ENCODE results near the gene CHD6.

Gene CHD6

DNA sequence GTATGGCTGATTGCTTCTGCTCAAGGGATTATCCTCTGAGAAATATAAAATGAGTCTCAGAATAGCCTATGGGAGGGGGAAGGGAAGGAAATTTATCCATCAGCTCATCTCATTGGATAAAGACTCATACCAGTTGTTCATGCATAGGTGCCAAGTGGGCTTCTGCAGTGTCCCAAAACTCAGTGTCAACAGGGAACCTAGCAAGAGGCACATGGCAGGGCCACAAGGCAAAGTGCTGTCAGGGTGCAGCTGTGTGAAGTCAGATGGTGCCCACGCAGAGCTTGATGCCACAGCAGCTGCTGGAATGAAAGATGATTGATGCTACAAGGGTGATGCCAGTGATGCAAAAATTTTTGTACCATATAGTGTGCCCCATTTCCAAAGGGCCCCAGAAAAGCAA, 3.2 kb upstream of the CHD6 start:
- no peak for DNase-seq (ENCODE audit: low read depth)

DNA sequence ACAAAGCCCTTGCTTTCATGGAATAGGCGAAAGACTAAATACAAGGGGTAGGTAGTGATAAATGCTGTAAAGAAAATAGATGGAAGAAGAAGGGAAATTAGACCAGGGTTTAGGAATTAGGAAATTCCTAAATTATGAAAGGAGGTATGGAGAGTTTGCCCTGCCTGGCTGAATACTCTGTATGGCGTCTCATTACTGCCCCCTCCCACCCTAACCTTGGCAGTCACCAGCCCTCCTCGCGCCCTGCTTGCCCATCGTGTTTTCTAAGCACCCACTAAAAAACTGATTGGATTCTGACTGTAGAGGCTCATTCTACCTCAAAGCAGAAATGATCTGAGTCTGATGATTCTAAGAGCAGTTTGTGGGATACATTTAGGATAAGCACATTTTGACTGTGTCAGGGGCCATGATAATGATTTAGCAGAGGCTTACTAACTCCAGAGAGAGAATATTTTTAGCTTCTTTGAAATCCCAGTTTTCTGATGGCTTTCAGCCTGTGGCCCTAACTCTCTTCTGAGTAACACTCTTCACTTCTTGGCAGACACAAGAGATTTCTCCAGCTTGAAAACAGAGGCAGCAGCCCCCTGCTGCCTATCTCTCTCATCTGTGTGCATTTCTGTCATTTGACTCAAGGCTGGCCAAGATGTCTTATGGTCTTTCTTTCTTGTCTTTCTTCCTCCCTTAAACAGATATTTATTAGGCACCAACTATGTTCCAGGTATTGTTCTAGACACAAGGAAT, 1.4 kb upstream of the CHD6 start:
- no peak for DNase-seq (ENCODE audit: low read depth)

DNA sequence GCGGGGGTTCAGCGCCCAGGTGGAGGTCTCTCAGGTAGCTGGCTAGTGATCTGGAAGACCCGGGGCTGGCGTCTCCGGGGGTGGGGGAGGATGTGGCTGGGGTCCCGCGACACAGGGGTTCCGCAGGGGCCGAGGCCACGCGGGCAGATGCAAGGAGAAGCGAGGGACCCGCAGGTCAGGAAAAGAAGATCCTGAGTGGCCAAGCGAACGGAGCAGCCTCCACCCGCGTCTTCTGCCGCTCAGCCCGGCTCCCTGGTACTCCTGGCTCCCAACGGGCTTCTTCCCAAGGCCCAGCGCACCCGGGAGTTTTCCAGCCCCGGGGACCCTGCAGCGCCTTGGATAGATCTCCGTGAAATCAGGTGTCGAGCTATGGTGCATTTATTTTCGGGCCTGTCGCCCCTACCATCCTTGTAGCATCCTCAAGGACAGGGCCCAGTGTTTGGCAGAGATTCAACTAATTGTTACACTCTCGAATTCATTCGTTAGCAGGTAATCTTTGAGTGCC, 682 bp upstream of the CHD6 start:
- no peak for DNase-seq (ENCODE audit: low read depth)

DNA sequence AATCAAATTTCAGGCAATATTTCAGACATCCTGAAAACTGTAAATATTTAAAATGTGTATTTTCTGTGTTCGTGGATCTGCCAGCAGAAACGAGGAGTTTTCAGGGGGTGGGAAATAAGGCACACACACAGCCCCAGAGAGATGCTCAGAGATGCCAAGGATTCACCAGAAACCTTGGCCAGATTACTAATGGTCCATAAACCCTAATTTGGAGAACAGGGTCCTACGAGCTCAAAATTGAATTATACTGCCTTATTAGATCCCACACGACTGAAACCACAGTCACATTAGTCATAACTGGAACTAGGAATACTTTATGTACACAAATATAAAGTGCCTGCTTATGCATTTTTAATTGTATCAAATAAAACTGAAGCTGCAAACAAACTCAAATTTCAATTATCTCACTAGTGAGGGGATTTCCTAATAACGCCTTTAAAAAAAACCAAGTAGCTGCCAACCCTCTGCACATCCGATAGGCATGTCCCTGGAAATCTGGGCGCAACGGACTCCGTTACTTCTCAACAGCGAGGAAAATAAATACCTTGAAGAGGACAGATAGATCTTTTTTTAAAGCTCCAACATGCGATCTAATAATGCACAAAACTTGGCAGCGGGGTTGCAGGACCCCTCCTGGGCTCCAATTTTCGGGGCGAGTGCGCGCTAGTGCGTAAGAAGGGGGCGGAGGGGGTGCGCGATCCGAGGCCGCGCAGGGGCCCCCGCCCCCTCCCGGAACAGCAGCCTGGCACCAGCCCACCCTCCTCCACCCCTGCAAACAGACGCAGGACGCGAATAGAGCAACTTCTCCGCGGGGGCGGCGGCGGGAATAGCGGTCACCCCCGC, 897 bp downstream of the CHD6 start:
- peak; percentile 15 for DNase-seq (ENCODE audit: low read depth)

DNA sequence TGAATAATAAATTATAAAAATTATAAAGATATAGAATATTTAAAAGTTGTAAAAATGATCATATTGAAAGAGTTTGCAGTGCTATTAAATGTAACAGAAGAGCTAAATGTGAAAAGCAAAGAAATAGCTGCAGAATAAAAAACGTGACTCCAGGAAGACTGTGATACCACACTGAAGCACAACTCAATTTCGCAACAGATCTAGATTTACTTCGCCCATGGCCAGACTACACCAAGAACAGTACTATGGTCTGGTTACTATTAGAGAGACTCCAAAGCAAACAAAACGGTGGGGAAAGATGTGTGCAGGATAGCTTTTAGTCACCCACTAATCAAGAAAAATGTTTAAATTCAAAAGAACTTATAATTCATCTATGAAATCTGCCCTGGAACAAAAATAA, 1.9 kb downstream of the CHD6 start:
- no peak for DNase-seq (ENCODE audit: low read depth)

DNA sequence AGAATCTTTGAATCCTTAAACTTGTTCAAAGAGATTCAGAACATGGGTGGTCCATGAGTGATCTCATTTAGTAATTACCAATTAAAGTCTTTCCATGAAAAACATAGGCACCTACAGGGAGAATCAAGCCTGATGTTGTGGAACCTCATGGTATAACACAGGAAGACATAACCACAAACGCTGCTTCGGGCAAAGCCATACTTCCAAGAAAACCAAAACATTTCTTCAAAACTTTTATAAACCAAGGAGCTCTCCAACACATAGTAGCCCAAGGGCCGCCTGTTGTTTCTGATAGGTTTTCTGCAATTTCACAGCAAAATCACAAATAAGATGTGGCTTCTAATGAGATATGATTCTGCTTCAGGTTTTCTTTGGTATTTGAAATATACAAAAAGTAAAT, 2.5 kb downstream of the CHD6 start:
- no peak for DNase-seq (ENCODE audit: low read depth)

DNA sequence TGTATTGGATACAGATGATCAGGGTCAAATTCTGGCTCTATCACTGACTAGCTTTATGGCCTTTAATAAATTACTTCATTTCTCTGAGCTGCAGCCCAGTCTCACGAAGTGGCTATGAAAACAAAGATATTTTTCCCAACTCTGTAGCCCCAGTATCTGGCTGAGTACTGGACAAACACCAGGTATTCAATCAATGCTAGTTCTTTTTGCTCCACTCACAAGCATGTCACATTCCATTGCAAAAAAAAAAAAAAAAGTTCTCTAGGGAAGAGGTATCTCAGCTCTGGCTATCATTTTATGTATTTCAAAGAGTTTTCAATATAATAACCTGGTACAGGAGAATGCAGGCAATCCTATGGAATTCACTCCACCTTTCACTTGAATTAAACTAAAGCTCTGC, 3.1 kb downstream of the CHD6 start:
- DNase-seq (ENCODE audit: low read depth) = no peak

DNA sequence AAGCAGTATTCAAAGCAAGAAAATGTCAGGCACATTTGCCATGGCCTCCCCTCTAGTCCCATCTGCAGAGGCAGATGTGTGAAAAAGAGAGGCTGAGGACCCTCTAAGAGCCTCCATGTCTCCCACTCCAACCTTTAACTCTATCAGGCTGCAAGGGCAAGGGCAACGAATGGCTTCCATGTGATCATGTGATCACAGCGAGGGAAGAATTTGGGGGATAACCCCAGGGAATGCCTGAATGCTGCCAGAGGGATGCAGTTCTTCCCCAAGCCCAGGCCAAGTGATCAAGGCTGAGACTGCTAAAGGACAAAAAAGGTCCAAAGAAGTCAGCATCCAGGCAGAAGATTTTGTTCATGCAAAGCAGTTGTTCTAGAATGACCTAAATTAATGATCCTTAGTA, 4.9 kb downstream of the CHD6 start:
- DNase-seq (ENCODE audit: low read depth) = no peak

DNA sequence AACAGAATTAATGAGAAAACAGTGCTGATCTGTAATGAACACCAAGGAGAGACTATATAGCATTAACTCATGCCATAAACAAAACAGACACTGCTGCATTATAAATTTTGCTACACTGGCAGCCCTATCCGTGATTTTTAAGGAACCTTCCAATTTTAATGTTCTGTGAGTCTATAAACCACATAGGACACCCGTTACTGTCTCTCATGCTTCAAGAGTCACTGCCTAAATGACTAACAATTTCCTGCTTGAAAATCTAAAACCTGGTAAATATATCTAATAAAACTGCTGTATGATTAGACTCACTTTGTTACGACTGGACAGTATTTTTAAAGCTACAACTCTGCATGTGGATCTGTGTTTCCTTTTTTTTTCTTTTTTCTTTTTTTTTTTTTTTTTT, 8.7 kb downstream of the CHD6 start:
- no peak for DNase-seq (ENCODE audit: low read depth)

DNA sequence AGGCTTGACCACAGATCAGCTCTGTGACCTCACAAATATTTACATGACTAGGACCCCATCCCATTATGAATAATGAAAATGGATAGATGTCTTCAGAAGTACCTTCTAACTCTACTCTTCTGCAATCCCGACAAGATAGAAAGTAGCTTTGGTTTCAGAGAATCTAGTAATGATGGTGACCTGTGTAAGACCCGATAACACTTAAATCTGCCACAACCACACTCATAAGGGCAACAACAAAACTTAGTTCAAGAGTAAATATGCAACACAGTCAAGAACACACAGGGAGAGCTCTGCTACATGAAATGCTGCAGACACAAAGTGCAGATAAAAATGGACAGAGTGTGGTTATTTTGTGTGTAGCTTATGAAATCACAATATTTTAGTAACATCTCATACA, 9.6 kb downstream of the CHD6 start:
- no peak for DNase-seq (ENCODE audit: low read depth)

DNA sequence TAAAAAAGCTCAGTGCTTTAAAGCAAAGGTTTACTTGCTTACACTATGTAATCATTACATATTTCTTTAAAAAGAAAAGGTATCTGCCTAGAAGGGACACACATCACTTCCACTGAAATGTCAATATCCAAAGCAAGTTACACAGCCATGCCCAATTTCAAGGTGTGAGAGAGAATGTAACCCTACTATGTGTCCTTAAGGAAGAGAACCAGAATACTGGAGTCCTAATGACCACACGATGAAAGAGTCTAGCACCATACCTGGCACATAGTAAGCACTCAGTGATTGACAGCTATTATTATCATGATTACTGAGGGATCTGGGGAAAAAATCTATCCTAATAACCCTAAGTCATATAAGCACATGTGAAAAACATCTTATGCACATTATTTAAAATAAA, 10.4 kb downstream of the CHD6 start:
- DNase-seq (ENCODE audit: low read depth) = no peak

DNA sequence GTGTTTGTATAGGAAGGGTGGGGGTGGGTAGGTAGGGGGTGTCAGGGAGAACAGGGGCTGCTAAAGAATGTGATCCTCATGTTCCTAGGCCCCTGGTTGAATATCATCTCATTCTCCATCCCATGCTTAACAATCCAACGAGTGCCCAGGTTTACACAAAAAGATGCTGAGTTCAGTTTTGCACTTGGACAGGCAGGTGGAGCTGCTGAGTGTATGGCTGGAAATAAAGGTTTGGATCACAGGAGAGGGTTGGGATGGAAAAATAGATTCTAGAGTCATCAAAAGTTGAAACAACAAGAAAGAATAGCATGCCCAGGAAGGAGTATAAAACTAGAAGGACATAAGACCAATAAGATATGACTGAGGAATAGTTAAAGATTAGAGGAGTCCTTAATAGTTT, 14.2 kb downstream of the CHD6 start:
- no peak for DNase-seq (ENCODE audit: low read depth)

DNA sequence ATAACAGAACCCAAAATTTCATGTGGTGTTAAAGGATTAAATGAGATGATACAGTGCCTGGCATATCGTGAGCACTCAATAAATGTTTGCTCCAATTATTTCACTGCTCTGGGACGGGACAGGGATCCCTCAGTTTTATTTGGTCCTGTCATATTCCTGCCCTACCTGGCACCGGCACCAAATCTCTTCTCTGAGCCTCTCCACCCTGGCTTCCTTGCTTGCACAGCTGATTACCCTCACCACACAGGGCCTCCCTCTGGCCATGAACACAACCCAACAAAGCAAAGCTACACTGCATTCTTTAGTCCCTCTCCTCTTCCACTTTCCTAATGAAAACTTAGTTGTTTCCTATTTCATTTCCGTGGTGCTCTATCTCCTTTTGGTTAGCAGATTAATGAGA, 16.4 kb downstream of the CHD6 start:
- DNase-seq (ENCODE audit: low read depth) = no peak

DNA sequence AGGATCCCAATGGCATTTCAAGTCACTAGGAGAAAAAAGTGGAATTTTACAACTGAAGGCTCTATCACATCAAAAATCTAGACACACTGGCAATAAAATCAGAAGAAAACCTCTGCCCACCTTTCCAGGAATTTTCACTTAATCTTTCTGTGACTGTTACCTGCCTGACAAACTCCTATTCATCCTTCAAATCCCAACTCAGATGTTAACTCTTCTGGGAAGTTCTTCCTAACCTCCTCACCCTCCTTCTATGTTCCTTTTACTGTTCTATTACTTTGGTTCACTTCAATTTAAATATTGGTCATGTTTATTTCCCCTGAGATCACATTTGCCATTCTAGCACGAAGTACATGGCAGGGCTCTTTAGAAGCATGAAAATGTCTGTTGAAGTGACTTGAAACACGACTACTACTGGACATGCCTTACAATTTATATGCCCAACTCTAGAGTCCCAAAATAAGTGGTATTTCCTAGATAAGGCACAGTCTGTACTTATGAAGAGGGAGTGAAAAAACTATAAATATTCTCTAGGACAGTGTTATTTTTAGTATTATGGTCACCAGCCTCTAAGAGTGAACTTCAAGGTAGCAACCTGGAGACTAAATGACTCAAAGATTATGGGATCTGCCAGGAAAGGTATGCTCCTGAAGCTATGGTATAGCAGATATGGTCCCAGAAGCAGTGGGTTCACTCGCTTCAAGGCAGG, 17.1 kb downstream of the CHD6 start:
- DNase-seq (ENCODE audit: low read depth) = no peak

DNA sequence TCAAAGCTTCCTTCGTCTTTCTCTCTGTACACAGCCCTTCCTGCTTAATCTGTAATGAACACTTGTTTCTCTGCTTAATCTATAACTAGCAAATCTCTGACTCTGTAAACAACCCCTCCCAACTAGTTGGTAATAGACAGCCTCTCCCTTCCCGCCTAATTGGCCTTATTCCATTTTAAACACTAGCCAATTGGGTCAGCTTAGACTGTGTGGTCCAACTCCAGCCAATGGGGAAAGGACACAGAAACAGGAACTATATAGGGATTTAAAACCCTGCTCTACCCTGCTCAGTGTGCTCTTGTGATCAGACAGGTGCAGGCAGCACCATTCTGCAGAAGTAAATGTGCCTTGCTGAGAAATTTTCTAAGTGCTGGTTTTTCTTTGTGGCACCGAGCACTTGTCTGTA, 18.5 kb downstream of the CHD6 start:
- DNase-seq (ENCODE audit: low read depth) = no peak

DNA sequence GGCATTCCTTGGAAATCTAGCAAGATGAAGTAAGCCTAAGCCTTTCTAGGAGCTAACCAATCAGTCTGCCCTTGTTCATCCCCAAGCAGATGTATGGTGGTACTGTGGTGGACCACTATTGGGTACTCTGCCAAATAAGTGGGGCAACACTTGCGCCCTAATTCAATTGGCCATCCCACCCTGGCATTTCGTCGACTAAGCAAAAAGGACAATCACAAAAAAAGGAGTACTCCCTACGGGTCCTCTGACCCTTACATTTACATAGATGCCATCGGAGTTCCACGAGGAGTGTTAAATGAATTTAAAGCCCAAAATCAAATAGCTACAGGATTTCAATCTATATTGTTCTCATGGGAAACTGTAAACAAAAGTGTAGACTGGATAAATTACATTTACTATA, 19.5 kb downstream of the CHD6 start:
- DNase-seq (ENCODE audit: low read depth) = no peak

DNA sequence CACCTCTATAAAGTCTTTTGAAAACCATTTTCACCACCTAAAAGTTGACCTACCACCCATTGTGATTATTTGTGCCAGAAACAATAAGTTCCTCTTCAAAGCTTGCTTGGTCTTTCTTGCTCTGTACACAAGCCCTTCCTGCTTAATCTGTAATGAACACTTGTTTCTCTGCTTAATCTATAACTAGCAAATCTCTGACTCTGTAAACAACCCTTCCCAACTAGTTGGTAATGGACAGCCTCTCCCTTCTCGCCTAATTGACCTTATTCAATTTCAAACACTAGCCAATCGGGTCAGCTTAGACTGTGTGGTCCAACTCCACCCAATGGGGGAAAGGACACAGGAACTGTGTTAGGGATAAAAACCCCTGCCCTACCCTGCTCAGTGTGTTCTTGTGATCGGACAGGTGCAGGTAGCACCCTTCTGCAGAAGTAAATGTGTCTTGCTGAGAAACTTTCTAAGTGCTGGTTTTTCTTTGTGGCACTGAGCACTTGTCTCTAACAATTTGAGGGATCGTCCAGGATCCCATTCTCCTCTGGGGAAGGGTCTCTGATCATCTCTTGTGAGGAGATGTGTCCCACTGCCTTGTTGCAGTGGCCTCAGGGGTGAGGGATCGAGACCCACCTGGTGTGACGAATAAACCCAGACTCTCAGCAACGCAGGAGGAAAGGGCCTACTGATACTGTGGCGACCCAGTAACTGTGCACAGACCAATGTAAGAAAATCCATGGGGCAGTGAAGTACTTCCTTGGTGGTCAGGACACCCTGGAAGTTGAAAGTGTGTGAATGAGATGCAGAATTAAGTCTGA, 23.5 kb downstream of the CHD6 start:
- DNase-seq (ENCODE audit: low read depth) = no peak

DNA sequence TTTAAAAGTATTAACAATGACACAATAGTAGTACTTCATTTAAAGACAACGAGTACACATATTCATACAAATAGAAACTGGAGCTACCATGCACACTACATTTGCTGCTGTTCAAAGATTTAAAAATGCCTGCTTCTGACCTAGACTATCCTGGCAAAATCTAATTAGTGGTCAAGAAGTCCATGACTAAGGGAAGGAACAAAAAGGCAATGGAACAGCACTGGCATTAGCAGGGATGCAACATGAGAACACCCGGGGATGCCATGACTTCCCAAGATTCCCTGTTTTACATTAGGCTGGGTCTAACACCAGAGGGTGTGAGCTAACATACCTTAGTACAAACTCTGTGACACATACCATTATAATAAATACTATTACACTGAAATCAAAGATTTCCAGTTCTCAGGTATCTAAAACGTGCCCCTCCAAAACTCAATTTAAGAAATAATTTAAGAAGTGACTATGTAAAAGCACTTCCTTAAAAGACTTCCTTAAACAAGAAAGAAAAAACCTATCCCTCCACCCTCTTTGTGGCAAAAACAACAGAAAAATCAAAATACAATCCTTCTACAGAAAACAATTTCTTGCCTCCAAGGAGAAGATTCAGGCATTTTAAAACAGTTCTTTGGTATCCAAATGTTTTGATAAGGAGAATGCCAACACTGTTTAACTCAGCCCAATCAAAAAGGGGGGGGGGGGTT, 25.5 kb downstream of the CHD6 start:
- no peak for DNase-seq (ENCODE audit: low read depth)

DNA sequence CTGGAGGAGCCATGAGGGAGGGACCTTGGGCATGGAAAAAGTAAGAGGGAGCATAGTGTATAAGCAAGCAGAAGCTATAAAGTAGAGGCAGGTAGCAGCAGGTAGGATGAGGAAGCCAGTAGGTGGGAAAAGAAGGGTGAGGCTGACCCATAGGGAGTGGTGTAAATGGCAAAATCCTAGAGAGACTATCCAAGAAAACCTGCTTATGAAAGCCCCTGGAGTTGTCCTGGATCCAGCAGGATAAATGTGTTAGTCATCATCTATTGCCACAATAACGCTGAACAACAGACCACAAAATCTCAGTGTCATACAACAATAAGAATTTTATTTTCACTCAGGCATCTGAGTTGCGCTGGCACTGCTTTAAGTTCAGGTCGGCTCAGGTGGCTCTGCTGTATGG, 30.2 kb downstream of the CHD6 start:
- DNase-seq (ENCODE audit: low read depth) = no peak

DNA sequence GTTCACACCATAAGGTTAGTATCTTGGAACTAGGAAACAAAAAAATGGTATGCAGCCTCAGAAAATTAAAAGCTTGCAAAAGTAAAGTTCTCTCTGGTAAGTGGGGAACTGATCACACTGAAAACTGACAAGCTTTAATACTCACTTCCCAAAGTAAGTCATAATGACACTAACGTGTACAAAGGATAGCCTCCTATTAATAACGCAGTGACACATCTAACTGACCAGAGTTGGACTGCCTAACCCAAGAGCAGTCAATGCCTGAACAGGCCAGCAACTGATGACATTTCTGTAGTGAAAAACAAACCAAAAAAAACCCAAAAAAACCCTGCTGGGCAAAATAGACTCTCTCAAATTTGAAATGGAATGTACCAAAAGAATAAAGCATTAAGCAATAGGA, 30.7 kb downstream of the CHD6 start:
- DNase-seq (ENCODE audit: low read depth) = no peak

DNA sequence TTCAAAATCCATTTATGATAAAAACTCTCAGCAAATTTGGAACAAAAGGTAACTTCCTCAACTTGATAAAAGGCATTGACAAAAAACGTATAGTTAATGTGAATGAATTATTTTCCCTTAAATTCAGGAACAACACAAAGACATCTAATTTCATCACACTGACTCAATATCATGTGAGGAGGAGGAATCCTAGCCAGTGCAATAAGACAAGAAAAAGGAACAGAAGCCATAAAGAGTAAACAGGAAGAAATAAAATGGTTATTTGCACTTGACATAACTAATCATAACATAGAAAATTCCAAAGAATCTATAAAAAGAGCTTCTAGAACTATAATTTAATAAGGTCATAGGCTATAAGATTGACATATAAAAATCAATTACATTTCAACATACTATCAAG, 31.4 kb downstream of the CHD6 start:
- no peak for DNase-seq (ENCODE audit: low read depth)
